ENCODE data around the gene FRAS1.

Gene FRAS1

GRCh38 chr4:78379991-78380729 is 323.0 kb downstream of the FRAS1 start:
- DNase-seq = no peak

GRCh38 chr4:78386679-78387078 is 329.6 kb downstream of the FRAS1 start:
- DNase-seq = no peak

DNA sequence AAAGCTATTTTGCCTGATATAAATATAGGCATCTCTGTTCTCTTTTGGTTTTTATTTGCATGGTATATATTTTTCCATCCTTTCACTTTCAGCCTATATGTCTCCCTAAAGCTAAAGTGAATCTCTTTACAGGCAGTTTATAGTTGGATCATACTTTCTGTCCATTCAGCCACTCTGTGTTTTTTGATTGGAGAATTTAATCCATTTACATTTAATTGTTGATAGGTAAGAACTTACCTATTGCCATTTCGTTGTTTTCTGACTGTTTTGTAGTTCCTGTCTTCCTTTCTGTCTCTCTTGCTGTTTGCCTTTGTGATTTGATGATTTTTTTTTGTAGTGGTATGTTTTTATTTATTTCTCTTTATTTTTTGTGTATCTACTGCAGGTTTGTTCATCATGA is 338.5 kb downstream of the FRAS1 start:
- DNase-seq = no peak

DNA sequence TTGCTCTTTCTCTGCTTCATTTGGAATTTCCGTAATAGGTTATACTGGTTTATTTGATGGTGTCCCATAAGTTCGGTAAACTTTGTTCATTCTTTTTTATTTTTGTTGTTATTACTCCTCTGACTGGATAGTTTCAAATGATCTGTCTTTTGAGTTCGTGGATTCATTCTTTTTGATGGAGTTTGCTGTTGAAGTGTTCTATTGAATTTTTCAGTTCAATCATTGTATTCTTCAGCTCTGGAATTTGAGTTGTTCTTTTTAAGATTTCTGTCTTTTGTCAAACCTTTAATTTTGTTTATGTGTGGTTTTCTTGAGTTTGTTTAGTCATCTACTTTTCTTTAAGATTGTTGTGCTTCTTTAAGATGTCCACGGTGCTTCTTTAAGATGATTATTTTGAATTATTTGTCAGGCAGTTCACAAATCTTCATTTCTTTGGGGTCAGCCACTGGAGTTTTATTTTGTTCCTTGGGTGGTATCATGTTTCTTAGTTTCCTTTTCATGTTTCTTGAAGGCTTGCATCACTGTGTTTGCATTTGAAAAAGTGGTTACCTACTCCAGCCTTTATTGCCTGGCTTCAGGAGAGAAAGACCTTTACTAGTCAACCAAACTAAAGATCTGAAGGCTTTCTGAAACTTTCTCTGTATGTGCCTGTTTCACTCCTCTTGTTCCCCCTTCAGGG is 339.6 kb downstream of the FRAS1 start:
- no peak for DNase-seq

DNA sequence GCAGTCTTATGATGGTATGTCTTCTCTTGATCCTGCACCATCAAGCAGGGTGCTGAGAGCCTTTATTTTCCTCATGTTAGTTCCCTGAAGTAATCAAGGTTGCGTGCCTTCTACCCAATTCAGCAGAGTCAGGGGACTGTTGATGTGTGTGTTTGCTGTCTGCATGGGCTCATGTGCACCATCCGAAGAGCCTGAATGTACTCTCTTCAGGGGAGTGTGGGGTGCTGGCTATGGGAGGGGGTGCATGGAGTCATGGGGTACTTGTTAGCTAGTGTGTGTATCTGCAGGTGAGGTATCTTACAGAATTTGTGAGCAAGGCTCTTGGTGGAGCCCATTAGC is 340.1 kb downstream of the FRAS1 start:
- DNase-seq = no peak

DNA sequence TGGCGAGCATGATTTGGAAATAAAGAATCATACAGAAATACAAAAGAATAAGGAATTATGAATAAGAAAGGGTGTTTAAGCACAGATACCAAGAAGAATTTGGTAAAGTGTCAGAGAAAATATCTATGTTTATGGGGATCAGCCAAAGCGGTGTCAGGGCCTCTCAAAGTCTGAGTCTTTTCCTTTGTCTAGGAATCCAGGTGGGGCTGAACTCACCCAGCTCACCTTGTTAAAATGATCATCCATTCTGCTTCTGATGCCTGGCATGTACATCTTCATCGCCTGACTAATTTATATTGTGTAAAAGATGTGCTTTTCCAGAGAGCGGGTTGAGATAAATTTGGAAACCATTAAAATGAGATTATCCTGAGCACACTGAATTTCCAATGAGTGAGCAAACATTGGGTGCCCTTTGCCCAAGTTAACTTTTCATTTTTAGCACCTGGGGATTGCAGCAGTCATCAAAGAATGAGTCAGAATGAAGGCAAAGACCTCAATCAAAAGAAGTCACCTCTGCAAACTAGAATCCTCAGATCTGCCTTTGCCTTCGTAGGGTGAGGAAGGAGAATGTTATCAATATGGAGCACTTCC is 352.6 kb downstream of the FRAS1 start:
- DNase-seq = no peak

DNA sequence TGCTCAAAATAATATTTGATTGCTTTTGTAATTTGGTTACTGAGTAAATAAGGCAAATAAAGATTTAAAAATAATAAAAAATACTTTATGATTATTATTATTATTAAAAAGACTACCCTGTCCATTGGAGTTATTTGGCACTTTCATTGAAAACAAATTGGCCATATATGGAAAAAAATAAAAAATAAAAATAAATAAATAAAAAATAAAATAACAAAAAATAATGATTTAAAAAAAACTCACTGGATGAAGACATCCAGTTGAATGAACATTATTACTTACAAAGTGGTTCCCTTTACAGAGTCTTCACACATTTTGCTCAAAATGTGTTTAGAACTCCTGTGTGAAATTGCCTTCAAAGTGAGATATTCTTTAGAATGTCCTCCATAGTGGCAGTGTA is 353.1 kb downstream of the FRAS1 start:
- DNase-seq = no peak

DNA sequence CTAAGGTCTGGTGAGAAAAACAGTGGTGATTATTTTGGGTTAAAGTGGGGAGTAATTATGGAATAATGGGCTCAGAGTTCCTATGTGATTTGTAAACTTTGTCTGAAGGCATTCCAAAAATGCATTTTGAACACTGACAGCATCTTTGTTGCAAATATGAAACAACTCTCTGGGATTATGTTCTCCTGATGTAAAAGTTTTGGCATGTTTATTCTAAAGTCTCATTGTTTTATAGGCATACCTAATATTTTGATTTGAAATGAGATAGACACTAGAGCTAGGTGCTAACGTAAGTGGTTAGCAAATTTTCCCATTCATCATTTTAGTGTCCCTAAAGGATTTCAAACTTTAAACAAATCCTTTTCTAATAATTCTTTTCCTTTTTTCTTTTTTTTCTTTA is 353.6 kb downstream of the FRAS1 start:
- no peak for DNase-seq

DNA sequence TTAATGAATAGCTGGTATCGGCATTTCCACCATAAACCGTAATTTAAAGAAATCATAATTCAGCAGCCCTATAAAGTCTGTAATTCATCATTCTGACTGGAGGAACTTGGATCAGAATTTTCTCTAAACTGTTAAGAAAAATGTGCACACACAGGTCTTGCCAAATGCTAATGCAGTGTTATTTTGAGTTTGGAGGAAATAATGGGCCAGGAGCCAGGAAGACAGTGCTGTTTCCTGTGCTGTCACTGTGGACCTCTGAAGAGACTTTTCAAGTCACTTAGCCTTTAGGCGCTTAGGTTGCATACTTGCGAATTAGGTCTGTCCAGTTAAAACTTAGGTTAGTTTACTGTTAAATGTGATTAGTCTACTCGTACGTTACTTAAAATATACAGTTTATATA is 357.0 kb downstream of the FRAS1 start:
- DNase-seq = no peak

DNA sequence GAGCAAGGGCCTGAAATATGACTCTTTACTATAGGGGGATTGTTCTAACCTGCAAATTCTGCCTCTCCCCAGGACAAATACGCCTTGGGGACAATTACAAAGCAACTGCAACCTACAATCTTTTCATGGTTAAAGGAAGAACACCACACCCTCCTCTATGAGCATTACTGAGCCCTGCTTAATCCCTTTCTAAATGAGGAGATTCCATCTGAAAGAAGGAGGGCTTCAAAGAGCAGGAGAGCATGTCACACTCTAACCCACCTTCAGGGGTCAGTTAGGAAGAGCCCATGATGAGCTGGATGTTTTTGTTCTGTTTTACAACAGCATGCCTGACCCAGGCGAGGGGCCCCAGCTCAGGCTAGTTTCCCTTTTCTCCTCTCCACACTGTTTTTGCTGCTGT is 360.5 kb downstream of the FRAS1 start:
- DNase-seq = no peak

DNA sequence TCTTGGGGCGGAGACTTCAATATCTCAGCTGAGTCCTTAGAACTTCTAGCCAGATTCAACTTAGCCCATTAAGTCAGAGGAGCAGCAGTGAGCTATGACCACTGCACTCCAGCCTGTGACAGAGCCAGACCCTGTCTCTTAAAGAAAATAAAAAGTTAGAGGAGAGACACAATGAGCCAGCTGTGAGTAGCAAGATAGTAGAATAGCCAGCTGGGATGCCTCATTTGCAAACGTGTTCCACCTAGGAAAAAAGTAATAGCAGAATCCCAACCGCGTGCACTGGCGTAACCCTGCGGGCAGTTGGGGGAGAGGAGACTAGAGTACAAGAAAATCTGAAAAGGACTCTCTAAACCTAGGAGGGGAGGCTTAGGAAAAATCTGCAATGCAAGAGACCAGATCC is 361.3 kb downstream of the FRAS1 start:
- no peak for DNase-seq

DNA sequence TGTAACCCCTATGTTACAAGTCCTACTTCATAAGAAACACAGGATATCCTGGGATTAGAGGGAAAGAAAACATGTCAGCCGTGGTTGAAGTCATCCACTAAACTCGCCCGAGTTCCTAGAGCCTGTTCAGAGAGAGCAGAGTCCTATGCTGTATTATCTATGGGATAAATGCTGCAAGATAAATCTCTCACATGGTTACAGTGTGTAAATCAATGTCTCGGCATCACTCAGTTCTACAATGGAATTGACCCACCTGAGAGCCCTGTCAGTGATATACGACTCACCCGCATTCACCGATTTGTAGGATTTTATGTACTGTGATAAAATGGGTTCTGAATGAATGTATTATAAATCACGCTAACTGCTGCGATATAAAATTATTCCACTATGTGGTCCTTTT is 366.7 kb downstream of the FRAS1 start:
- no peak for DNase-seq

- DNase-seq = no peak
Measured at GRCh38 chr4:78424461-78424860, 367.3 kb downstream of the FRAS1 start.

GRCh38 chr4:78426972-78427371 is 369.8 kb downstream of the FRAS1 start:
- no peak for DNase-seq

GRCh38 chr4:78428996-78429395 is 371.9 kb downstream of the FRAS1 start:
- DNase-seq = no peak

- no peak for DNase-seq
Measured at GRCh38 chr4:78432896-78433295, 375.8 kb downstream of the FRAS1 start.

- DNase-seq = no peak
Measured at GRCh38 chr4:78437608-78438088, 380.5 kb downstream of the FRAS1 start.

- DNase-seq = no peak
Measured at GRCh38 chr4:78439328-78439727, 382.2 kb downstream of the FRAS1 start.

DNA sequence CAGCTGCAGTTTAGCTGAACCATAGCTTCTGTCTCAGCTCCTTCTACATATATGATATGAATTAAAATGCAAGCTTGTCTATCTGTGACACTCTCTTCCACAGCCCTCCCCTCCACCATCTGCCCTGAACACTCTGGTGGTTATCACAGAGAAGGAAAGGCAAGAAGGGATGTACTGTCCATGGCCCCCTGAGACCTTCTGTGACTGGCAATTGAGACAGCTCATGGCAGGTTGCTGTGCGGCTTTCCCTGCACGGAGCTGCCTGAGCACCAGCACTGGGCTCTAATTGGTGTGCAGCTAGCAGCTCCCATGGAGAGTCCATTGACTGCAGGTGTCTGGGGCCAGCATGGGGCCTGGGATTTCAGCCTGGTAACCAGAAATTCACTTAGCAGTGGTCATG is 384.6 kb downstream of the FRAS1 start:
- no peak for DNase-seq

- no peak for DNase-seq
Measured at GRCh38 chr4:78446619-78447018, 389.5 kb downstream of the FRAS1 start.

DNA sequence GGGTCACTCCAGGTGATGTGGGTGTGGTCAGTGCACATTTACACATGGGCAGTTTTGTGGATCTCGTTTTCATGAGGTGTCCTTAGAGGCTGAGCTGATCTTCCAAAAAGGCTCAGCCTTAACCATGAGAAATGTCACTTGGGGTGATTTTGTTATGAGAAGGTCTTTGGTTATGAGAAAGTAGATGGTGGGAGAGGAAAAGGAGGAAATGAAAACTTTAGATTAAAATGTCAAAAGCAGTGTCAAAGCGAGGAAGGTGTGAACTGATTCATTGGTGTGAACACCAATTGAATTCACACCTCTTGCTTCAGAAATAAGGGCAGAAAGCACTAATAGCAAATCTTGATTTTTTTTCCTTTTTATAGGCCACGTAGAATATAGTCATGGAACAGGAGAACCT is 394.3 kb downstream of the FRAS1 start:
- DNase-seq = no peak

DNA sequence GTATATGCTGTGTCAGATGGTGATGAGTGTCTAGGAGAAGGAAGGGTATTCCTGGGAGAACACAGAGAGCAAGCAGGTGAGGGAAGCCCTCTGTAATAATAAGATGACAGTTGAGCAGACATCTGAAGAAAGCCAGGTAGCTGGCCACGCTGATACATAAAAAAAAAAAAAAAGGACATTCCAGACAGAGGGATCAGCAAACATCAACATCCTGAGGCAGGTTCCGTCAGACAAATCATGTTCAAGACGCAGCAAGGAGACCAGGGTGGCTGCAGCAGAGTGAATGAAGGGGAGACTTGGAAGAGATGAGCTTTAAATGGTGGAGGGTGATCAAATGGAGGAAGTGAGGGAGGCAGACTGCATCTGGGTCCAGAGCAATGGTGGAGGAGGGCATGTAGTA is 396.9 kb downstream of the FRAS1 start:
- DNase-seq = no peak

DNA sequence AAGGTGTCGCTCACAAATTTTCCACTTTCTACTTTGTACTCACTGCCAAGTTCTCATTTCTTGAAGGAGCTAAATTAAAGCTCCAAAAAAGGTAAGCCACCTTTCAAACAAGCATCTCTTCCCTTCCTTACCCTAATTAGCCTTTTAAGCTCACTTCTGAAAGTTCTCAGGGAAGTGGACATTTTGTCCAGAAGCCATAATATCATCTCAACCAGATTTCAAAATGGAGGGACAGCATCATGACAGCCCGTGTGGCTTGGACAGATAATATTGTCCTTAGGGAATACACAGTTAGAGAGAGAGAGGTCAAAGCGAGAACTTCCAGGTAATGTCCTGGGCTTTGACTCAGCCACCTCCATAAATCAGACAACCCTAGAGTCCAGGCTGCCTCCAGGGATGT is 400.6 kb downstream of the FRAS1 start:
- DNase-seq = no peak

DNA sequence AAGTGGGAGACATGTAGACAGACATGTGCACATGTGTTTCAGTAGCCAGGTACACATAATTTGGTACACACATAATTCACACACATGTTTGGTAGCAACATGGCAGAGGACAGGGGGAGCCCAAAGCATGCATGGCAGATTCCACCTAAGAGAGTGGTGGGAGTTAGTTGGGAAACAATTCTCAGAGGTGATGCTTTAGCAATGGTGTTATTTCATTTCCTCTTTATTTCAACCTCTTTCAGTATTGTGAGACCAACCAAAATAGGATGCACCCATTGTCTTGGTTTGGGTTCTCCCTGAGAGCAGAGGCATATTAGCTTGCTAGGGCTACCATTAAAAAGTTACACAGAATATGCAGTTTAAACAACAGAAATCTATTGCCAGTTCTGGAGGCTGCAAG is 402.2 kb downstream of the FRAS1 start:
- no peak for DNase-seq

GRCh38 chr4:78460368-78460767 is 403.2 kb downstream of the FRAS1 start:
- DNase-seq = no peak

Measured in activated T-cell treated with anti-CD3 and anti-CD28 coated beads, Interleukin-2, amount 50 U/mL, for 48 hours (primary cell).